SKM-1 (cell line): ENCODE measurements around the gene ADAM12.

Experiments
- DNase-seq: peaks from one replicate; lab custom pipeline; 2025; ENCODE audit not compliant: unreplicated experiment; lab: John Stamatoyannopoulos, UW

Gene ADAM12

GRCh38 chr10:126387931-126388911 is at the start of gene ADAM12:
ADAM12 (minus strand) TSS chr10:126388477; CDS start chr10:126388145, 332 bp downstream.
- DNase-seq, result no peak

GRCh38 chr10:126437635-126438406 is 49.5 kb upstream of the ADAM12 start:
- no peak for DNase-seq

DNA sequence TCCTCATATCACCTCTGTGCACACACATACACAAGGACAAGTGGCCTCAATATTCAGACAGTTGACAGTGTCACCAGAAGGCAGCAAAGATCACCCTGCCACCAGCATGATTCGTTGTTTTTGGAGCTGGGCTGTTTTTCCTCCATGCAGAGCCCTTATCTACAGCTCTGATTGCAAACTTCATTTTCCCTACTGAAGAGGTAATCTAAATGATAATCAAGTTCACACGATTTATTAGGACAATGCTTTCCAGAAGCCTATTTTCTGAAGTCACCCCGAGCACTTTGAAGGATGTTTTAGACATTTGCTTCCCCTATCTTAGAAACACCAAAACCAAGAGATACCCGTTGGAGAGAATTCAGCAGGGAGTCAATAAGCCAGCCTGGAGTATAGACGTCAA is 46.0 kb upstream of the ADAM12 start:
- DNase-seq, result no peak

- DNase-seq, result no peak
Observed at GRCh38 chr10:126433351-126433750, 45.1 kb upstream of the ADAM12 start.

DNA sequence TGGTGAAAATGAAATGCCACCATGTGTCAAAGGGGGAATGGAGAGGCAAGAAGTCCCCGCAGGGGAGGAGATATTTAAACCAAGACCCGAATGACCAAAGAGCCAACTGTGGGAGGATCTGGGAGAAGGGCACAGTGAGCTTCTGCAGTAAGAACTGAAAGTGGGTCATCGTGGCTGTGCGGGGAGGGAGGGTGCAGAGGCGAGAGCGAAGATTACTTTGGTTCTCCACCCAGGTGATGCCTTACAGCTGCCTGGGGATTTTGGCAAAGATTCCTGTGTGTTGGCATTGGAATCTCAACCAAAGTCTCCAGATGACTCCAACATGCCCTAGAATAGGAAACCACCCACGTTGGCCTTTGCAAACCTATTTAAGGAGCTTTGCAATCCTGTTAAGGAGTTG is 44.2 kb upstream of the ADAM12 start:
- DNase-seq, result no peak

DNA sequence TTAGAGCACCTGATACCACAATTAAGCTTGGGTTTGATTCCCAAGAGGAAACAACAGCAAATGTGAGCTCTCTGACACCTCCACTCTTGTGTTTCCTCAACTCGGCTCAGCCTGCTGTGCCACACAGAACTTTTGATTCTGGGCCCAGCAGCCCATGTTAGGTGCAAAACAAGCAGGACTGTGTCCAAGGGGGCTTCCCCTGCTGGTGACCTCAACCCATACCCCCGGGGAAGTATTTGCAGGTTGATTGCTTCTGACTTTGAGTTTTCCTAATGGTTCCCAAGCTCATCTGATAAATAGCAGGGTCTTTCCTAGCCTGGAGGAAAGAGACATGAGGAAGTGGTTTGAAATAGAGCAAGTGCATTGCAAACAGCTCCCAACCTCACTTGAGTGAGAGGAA is 43.5 kb upstream of the ADAM12 start:
- DNase-seq, result no peak

DNA sequence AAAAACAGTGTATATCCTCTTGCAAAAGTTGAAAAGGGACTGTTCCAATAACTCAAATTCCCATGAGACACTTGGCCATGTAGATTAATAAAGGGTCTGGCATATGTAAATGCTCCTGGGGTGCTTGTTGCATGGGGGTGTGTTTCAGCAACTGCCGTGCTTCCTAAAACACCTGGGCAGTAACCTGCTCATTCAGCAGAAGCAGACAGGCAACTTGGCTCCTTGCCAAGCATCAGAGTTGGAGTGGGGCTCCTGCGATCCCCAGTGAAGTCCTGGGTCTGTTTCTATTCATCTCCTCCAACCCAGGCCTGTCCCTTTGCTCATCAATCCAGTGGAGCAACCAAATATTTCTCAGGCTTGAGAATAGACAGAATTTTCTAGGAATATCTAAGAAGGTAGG is 42.2 kb upstream of the ADAM12 start:
- DNase-seq, result no peak

DNA sequence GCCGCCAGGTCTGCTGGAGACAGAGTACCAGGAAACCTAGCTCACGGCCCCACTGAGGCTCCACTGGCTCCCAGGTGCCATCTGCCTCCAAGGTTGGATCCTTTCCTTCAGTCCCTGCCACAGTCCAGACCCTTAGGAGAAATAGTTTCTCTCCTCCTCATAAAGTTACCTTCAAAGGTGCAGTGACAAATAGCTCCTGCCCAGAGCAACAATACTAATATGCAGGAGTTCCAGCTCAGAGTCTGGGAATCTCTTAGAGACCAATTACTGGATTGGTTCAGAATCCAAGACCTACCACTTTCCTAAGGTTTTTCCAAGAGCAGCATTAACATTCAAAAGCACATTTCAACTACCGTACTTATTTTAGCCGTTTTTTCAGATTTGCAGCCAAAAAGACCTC is 41.0 kb upstream of the ADAM12 start:
- DNase-seq, result no peak

- no peak for DNase-seq
Observed at GRCh38 chr10:126425489-126426065, 37.3 kb upstream of the ADAM12 start.

GRCh38 chr10:126425032-126425431 is 36.8 kb upstream of the ADAM12 start:
- no peak for DNase-seq

GRCh38 chr10:126423732-126424491 is 35.6 kb upstream of the ADAM12 start:
- no peak for DNase-seq

- DNase-seq, result no peak
Observed at GRCh38 chr10:126422567-126422966, 34.3 kb upstream of the ADAM12 start.

GRCh38 chr10:126421756-126422256 is 33.5 kb upstream of the ADAM12 start:
- DNase-seq, result no peak

DNA sequence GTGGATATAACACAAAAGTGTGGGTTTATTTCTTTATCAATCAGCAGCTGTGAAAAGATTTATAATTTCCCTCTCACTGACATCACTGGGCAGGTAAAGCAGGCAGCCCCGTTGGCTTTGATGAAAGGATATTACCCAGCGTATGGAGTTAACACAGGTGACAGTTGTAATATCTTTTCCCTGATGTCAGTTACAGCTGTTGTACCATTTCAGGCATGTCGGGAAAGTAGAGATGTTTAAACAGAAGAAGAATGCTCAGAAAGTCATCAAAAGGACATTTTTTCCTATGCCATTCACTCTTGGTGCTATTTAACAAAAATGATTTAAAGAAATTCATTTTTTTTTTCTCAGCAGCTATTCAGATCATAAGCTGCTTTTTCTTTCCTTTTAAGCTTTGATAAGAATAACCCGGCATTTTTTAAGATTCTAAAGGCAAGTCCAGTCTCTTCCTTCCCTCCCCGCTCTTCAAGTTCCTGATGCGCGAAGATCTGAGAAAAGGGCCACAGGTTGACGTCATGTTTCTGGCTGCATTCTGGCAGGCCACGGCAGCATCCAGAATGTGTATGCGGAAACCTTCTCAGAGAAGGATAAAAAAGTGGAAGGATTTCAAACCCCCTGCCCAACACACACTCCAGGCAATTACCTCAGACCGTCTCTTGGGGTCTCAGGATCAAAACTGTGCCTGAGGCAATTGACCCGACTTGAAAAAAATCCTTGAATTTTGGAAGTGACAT is 32.5 kb upstream of the ADAM12 start:
- DNase-seq, result no peak

GRCh38 chr10:126417220-126417825 is 29.0 kb upstream of the ADAM12 start:
- DNase-seq, result no peak

DNA sequence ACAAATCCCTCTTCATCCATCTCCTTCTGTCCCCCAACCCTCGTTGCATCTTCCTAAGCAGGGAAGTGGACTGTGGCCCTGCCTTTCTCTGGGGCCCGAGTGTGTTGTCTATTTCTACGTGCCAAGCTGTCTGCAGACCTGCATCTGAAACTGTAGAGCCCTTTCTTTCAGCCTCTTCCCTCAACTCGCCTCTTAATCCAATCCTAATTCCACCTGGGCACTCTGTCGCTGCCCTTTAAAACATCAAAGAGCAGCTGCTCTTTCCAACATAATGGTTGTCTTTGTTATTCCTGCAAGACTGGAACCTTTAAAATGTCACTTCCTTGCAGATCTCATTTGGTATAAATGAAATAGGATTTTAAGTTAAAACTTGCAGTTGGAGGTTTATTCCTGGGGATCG is 21.5 kb upstream of the ADAM12 start:
- no peak for DNase-seq

DNA sequence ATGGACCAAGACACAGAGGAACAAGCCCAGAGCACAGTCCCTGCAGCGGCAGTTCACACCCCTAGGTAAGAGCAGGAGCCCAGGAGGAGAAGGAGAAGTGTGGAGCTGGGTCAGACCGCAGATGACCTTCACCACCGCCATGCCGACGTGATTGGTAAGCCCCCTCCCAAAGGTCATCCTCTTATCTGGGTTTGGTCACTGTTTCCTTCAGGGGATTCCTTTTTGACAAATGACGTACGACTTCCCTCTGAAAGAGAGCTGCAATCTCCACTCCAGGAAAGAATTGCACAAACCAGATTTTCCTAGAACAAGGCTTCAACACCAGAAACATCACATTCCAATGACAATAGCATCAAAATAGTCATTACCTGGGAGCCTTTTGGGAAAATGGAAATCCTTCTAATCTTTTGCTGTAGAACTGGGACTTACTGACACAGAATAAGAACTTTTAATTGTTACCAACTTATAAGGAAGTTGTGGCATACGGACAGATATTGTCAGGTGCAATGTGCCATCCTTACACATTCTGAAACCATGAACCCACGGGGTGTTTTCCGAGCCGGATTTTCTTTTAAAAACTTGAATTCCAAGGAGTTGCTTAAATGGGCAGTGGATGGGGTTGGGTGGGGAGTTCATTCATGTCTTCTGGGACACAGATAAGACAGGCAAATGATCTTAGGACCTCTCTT is 20.8 kb upstream of the ADAM12 start:
- DNase-seq, result no peak

DNA sequence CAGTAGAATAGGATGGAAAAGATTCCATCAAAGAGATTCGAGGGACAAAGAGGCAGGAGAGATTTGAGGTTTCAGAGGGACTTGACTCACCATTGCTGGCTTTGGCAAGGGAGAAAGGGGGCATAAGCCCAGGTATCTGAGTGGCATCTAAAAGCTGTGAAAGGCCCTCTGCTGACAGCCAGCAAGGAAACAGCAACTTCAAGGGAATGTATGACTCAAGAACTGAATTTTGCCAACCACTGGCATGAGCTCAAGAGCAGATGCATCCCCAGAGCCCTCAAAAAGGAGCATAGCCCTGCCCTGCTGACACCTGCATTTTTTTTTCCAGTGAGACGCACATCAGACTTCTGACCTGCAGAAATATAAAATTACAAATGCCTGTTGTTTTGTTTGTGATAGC is 19.6 kb upstream of the ADAM12 start:
- no peak for DNase-seq

DNA sequence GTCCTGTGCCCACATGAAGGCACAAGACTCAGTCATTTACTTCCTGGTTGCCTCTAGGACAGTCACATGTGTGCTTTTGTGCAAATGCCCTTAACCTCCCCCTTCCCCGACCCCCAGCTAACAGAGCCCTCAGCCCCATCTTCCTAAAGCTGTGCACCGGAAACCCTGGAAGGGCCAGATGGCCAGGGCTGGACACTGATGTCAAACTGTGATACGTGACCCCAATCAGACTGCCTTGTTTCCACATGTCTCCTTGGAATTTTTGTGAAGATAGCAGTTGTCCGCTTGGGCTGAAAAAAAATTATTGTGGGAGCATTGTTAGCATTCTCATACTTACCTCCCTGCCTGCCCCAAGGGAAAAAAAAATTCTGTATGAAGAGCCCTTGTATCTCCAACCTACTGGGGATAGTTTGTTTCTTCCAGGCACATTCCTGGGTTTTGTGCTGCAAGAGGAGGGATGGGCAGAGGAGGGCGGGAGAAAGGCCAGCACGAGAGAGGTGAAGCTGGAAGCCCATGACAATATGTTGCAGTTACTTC is 17.0 kb upstream of the ADAM12 start:
- no peak for DNase-seq
